ENCODE measurements around the gene BBX.
A peak's percentile ranks its signal among the peaks of the same experiment; 100 is the strongest.

Gene BBX

GRCh38 chr3:107842940-107843339, 320.2 kb downstream of the BBX start:
- no peak for DNase-seq (ENCODE audit: low read depth in 2 of 2)

- no peak for DNase-seq (ENCODE audit: low read depth in 2 of 2)
Measured at GRCh38 chr3:107845380-107846278, 322.9 kb downstream of the BBX start.

- DNase-seq (ENCODE audit: low read depth in 2 of 2), result peak in 1 of 2 donors; percentile 4
Measured at GRCh38 chr3:107846279-107846852, 323.6 kb downstream of the BBX start.

DNA sequence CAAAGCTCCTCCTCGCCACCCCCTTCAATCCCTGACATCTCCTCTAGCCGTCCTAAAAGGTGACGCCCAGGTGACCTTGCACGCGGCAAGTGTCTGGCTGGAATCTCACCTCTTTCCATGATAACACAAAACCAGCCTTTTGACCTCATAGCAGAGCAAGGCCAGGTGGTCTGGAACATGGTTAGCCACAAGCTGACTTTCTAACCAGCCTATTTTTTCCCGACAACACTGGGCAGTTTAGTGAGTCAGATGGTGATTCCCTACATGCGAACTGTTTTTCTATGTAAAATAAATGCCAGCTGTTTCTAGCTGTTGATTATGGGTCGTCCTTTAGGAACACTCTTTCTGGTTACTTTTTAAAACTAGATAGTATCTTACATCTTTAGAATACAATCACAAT, 325.0 kb downstream of the BBX start:
- no peak for DNase-seq (ENCODE audit: low read depth in 2 of 2)

GRCh38 chr3:107848351-107848915, 325.7 kb downstream of the BBX start:
- no peak for DNase-seq (ENCODE audit: low read depth in 2 of 2)

GRCh38 chr3:107850681-107851080, 327.9 kb downstream of the BBX start:
- no peak for DNase-seq (ENCODE audit: low read depth in 2 of 2)

GRCh38 chr3:107853821-107854220, 331.1 kb downstream of the BBX start:
- no peak for DNase-seq (ENCODE audit: low read depth in 2 of 2)

DNA sequence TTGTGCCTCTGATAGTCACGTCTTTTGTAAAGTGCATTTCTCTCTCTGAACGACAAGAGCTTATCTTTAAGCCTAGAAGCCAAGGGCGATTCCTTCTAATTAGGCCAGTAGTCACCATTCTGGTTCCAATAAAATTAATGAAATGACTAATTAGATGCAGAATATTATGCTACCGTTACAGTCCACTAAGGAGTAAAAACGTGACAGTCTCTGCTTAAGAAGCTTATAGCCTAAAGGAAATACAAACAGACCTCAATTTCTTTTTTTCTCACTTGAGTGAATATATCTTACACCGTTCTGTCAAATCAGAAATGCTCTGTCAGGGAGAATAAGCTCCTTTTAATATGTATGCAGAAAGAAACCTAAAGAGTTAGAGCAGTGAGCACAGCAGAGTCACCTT, 332.0 kb downstream of the BBX start:
- DNase-seq (ENCODE audit: low read depth in 2 of 2), result no peak

- no peak for DNase-seq (ENCODE audit: low read depth in 2 of 2)
Measured at GRCh38 chr3:107855710-107856109, 332.9 kb downstream of the BBX start.

- no peak for DNase-seq (ENCODE audit: low read depth in 2 of 2)
Measured at GRCh38 chr3:107857854-107858253, 335.1 kb downstream of the BBX start.

GRCh38 chr3:107858876-107859275, 336.1 kb downstream of the BBX start:
- DNase-seq (ENCODE audit: low read depth in 2 of 2), result no peak

Data from stimulated activated CD8-positive, alpha-beta memory T cell treated with anti-CD3 and anti-CD28 coated beads, Interleukin-2, amount 100 ng/mL, for 1 hour (primary cell).